HepG2 (cell line): ENCODE data around the gene GLUL. TPM values are rescaled to one million over a fixed set of nuclear protein-coding genes. Genes with fewer than 3 reads are reported as not detected.

ENCODE experiments used
- IRX3 ChIP-seq: sonication (generic); formaldehyde crosslinking; IDR thresholded peaks from 2 replicates; pipeline ENCODE4 v1.8.1; 2023; ENCODE audit warnings: mild to moderate bottlenecking, low read depth, missing genetic modification reagents, borderline replicate concordance
- ISL2 ChIP-seq: sonication (generic); formaldehyde crosslinking; IDR thresholded peaks from 2 replicates; pipeline ENCODE4 v1.5.0; 2020; ENCODE audit warnings: missing genetic modification reagents
- NFYC ChIP-seq: IDR thresholded peaks from 2 replicates; pipeline ENCODE4 v1.6.1; 2016; ENCODE audit warnings: missing genetic modification reagents, missing compliant biosample characterization
- REXO4 ChIP-seq: sonication (generic); formaldehyde crosslinking; IDR thresholded peaks from 2 replicates; pipeline ENCODE4 v1.8.0; 2022; ENCODE audit warnings: missing genetic modification reagents, mild to moderate bottlenecking, borderline replicate concordance
- SNAPC4 ChIP-seq: sonication (generic); formaldehyde crosslinking; IDR thresholded peaks from 2 replicates; pipeline ENCODE4 v1.4.0; 2020; ENCODE audit warnings: mild to moderate bottlenecking, missing genetic modification reagents
- SOX13 ChIP-seq, 3 experiments: fragments of 450-650 bp in 1 of 3; sonication (generic) in 1 of 3; formaldehyde crosslinking in 1 of 3; IDR thresholded peaks in 2 of 3; conservative IDR thresholded peaks in 1 of 3; 2 replicates each; pipeline versions ENCODE4 v1.5.0 to v1.6.1; 2016 to 2020; ENCODE audit warnings: antibody characterized with exemption in 1 of 3, mild to moderate bottlenecking in 1 of 3, missing compliant biosample characterization in 1 of 3, missing genetic modification reagents in 1 of 3, moderate library complexity in 1 of 3
- ZNF124 ChIP-seq: sonication (generic); formaldehyde crosslinking; IDR thresholded peaks from 2 replicates; pipeline ENCODE4 v1.4.0; 2020; ENCODE audit warnings: missing genetic modification reagents
- ZNF142 ChIP-seq: sonication (generic); formaldehyde crosslinking; IDR thresholded peaks from 2 replicates; pipeline ENCODE4 v1.4.0; 2020; ENCODE audit warnings: missing genetic modification reagents
- ZNF326 ChIP-seq: sonication (generic); formaldehyde crosslinking; IDR thresholded peaks from 2 replicates; pipeline ENCODE4 v1.4.0; 2020; ENCODE audit warnings: missing genetic modification reagents, borderline replicate concordance
- ZNF44 ChIP-seq: sonication (generic); formaldehyde crosslinking; IDR thresholded peaks from 2 replicates; pipeline ENCODE4 v1.5.1; 2020; ENCODE audit warnings: mild to moderate bottlenecking, missing genetic modification reagents
- ZNF543 ChIP-seq: sonication (generic); formaldehyde crosslinking; IDR thresholded peaks from 2 replicates; pipeline ENCODE4 v1.4.0; 2020; ENCODE audit warnings: mild to moderate bottlenecking, missing genetic modification reagents
- polyA plus RNA-seq, 8 experiments: library from polyadenylated mRNA; depleted of rRNA in 3 of 8; stranded (reverse) in 7 of 8; unstranded in 1 of 8; fragments of >200 nt; fragmentation: Illumina TruSeq in 4 of 8; extraction: Trizol in 4 of 8; gene quantifications; 2 replicates each; pipeline versions ENCODE4 v1.2.1 to v1.2.3, GENCODE V29; 2011 to 2016; ENCODE audit warnings: low read depth in 4 of 8, missing spikeins in 1 of 8, mixed read lengths in 1 of 8; ENCODE audit not compliant: insufficient read depth in 1 of 8
- total RNA-seq, 5 experiments: library from RNA; depleted of rRNA; stranded (reverse); fragments of >200 nt; fragmentation: Illumina TruSeq; extraction: Trizol; gene quantifications; 2 replicates each; pipeline ENCODE4 v1.2.3, GENCODE V29; 2016; ENCODE audit warnings: low read depth in 1 of 5
- TF ChIP-seq, protein P1 (sequence below): sonication (generic); formaldehyde crosslinking; IDR thresholded peaks from 2 replicates; pipeline ENCODE4 v1.5.1; 2020; ENCODE audit warnings: mild to moderate bottlenecking, missing genetic modification reagents, moderate library complexity

GLUL gene
- total and polyA plus RNA-seq, 2 of the 13 experiments (the other 11 are each of a cell fraction or from before 2014, with no cell fraction given): 423 to 827 TPM

- TF ChIP-seq ZNF142 (CRISPR knock-in tag): no peak
- no peak for TF ChIP-seq ZNF44 (CRISPR knock-in tag)
- no peak for TF ChIP-seq SOX13 (IDR thresholded peaks at IDR 0.05)
- no peak for TF ChIP-seq SOX13 (CRISPR knock-in tag; conservative IDR thresholded peaks at IDR 0.05 in 1 of 2, IDR thresholded peaks at IDR 0.05 in 1 of 2)
- TF ChIP-seq IRX3: no peak
- TF ChIP-seq ISL2 (CRISPR knock-in tag): no peak
- no peak for TF ChIP-seq ZNF326 (CRISPR knock-in tag)
- no peak for TF ChIP-seq NFYC (CRISPR knock-in tag)
- no peak for TF ChIP-seq ZNF543 (CRISPR knock-in tag)
- TF ChIP-seq, protein P1, sequence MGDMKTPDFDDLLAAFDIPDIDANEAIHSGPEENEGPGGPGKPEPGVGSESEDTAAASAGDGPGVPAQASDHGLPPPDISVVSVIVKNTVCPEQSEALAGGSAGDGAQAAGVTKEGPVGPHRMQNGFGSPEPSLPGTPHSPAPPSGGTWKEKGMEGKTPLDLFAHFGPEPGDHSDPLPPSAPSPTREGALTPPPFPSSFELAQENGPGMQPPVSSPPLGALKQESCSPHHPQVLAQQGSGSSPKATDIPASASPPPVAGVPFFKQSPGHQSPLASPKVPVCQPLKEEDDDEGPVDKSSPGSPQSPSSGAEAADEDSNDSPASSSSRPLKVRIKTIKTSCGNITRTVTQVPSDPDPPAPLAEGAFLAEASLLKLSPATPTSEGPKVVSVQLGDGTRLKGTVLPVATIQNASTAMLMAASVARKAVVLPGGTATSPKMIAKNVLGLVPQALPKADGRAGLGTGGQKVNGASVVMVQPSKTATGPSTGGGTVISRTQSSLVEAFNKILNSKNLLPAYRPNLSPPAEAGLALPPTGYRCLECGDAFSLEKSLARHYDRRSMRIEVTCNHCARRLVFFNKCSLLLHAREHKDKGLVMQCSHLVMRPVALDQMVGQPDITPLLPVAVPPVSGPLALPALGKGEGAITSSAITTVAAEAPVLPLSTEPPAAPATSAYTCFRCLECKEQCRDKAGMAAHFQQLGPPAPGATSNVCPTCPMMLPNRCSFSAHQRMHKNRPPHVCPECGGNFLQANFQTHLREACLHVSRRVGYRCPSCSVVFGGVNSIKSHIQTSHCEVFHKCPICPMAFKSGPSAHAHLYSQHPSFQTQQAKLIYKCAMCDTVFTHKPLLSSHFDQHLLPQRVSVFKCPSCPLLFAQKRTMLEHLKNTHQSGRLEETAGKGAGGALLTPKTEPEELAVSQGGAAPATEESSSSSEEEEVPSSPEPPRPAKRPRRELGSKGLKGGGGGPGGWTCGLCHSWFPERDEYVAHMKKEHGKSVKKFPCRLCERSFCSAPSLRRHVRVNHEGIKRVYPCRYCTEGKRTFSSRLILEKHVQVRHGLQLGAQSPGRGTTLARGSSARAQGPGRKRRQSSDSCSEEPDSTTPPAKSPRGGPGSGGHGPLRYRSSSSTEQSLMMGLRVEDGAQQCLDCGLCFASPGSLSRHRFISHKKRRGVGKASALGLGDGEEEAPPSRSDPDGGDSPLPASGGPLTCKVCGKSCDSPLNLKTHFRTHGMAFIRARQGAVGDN (CRISPR knock-in tag): peak; percentile 53
- no peak for TF ChIP-seq SNAPC4
- no peak for TF ChIP-seq REXO4 (CRISPR knock-in tag)
- no peak for TF ChIP-seq ZNF124 (CRISPR knock-in tag)
Observed at GRCh38 chr1:182392050-182393028, 749 bp upstream of the GLUL start (continued).
